NCI-H1930 (cell line): ENCODE results near the gene FBXO4.
"Not testable (repeated sequence)": the region's sequence is repeated elsewhere in the genome, so short reads cannot be mapped to it uniquely, and the experiment has no call there.

Experiments
- DNase-seq, 2 experiments: peaks; one replicate each; lab custom pipeline; 2025; lab: John Stamatoyannopoulos, UW

FBXO4 gene

DNA sequence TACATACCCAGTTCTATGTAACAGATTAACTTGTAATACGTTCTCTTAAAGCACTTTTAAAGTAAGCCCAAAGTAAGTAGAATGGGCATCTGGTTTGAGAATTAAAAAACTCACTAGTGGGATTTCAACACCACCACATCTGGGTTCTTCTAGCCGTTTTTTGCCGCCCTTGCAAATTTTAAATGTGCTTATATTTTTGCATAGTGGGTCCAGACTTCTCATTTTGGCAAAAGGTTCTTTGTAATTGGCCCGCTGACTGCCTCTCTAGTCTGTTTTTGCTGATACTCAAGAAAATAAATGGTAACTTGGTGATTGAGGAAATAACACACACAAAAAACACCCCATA, 582 bp upstream of the FBXO4 start:
- DNase-seq: no peak

DNA sequence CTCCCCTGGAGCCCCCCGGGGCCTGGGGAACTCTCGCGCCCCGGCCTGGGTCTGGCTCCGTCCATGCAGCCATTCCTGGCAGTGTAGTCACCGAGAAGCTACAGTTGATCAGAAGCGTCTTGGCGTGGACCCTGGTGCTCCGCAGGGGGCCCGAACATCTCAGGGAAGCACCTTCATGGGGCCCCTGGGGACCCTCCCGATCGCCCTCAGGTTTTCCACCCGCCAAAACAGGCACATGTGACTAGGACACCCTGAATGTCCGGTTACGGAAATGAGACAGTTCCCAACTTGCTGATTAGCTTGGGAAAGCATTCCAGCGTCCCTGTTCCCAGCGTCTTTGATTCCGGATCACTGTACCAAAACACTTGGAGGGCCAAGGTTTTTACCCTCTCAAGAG, 472 bp downstream of the FBXO4 start:
- DNase-seq: peak in 1 of 2 experiments; percentile 36

DNA sequence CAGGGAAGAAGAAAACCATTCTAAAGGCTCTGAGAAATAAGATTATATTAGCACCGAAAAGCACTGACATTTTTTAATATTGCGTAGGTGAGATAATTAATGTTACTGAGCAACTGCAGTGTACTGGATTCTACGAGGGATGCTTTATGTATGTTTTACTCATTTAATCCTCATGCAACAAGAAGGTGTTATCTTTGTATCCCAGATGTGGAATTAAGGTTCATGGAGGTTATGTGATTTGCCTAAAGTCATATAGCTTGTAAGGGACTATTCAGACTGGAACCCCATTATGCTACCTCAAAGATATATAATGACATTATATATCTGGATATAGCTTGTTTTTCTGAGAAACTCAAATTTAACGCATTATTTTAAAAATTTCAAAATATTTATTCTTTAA, 2.5 kb downstream of the FBXO4 start:
- no peak for DNase-seq

GRCh38 chr5:41929035-41929434, 4.0 kb downstream of the FBXO4 start:
- DNase-seq: no peak

DNA sequence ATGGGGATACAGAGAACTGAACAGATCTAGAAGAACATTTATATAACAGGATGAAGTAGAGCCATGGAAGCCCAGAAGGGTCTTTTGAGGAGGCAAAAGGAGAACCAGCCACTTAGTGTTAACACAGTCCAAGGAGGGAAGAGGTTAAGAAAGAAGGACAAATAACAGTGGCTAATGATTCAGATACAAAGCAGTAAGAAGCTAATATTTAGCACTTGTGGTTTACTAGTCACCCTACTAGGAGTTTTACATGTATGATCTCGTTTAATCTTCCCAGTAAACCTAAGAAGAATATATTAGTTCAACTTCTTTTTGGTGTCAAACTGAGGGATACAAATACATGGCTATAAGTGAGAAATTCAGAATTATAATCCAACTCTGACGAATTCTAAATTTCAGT, 7.7 kb downstream of the FBXO4 start:
- no peak for DNase-seq

- no peak for DNase-seq
These were observed 10.5 kb downstream of the FBXO4 start for GRCh38 chr5:41935544-41935943.

- DNase-seq: no peak
These were observed 15.6 kb downstream of the FBXO4 start for GRCh38 chr5:41940641-41941040.

GRCh38 chr5:41945332-41945955, 20.4 kb downstream of the FBXO4 start:
- DNase-seq: not testable (repeated sequence)

DNA sequence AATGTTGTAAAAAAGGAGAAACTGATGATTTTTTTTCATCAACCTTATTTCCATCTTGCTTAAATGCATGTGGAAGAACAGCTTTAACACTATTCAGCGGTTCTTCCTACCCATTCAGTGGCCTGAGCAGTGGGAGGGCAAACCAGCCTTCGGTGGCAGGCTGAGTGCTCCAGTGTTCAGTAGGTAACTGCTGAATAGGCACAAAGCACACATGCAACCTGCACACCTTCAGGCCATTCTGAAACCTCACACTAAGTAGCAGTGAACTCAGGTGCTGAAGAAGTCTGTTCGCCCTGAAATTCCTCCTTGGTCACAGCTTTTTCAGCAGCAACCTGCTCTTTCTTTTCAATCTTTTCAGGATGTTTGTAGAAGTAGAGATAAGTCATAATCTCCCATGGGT, 26.1 kb downstream of the FBXO4 start:
- no peak for DNase-seq

GRCh38 chr5:41954286-41954685, 29.2 kb downstream of the FBXO4 start:
- no peak for DNase-seq

DNA sequence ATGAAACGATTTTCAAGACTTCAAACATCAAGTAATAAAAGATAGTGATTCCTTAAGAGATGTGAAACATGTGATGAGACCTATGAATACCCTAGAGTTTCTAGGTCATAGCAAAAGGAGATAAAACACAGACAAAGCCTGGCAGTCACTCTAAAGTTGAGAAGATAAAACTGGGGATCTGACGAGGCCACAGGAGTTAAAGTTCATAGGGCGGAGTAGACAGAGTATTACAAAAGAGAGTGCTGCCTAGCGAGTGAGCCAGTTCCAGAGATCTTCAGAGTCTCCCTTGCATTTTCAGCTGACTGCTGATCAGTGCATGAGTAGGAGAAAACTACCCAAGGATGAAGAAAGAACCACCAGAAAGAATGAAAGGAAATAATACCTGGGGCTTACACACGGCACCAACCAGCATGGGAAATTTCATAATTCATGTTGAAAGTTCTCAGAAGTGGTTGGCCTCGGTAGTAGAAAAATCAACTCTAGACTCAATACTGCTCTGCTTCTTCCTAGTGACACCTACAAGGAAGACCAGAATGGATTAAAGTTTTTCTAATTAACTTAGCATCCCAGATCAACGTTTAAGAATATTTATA, 30.4 kb downstream of the FBXO4 start:
- DNase-seq: no peak

- DNase-seq: no peak
These were observed 31.9 kb downstream of the FBXO4 start for GRCh38 chr5:41956943-41957342.

- no peak for DNase-seq
These were observed 35.4 kb downstream of the FBXO4 start for GRCh38 chr5:41960481-41960880.

GRCh38 chr5:41961736-41962135, 36.7 kb downstream of the FBXO4 start:
- no peak for DNase-seq

DNA sequence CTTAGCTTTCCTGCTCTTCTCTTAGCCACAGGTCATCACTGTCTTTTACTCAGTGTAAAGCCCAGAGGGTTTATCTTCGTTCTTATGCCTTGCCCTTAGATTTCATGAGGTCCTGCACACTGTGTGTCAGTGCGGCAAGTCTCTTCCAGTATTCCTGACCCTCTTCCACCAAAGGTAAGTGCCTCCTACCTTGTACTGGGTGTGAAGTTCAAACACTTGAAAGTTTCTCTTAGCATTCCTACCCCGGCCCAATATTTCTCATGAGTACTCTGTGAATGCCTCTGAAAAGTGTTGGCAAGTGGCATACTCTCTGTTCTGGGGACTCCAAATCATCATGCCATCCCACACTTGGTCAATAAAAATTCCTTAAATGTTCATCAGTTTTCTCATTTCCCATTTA, 37.4 kb downstream of the FBXO4 start:
- DNase-seq: no peak

- DNase-seq: no peak
These were observed 41.5 kb downstream of the FBXO4 start for GRCh38 chr5:41966401-41967105.

DNA sequence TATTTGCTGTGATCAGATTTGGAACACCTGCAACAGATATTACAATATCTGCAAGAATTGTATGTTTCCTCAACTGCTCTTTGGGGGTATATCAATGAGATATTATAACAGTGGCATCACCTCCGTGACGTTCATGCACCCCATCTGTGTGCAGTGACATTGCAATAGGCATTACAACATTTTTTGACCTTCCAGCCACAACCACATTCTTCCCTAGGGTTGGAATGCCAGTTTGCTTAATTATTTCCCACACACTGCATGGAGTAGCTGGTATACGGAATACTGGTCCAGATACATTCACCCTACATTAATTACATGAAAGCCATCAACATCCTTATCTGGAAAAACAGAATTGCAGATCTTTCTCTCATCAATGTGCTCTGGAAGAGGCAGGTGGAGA, 42.3 kb downstream of the FBXO4 start:
- DNase-seq: no peak

GRCh38 chr5:41968153-41968723, 43.2 kb downstream of the FBXO4 start:
- DNase-seq: no peak

DNA sequence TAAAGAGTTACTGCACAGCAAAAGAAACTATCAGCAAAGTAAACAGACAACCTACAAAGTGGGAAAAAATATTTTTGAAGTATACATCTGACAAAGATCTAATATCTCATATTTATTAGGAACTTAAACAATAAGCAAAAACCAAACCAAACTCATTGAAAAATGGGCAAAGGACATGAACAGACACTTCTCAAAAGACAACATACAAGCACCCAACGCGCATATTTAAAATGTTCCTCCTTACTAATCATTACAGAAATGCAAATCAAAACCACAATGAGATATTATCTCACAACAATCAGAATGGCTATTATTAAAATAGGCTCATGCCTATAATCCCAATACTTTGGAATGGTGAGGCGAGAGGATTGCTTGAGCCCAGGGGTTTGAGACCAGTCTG, 48.0 kb downstream of the FBXO4 start:
- no peak for DNase-seq

DNA sequence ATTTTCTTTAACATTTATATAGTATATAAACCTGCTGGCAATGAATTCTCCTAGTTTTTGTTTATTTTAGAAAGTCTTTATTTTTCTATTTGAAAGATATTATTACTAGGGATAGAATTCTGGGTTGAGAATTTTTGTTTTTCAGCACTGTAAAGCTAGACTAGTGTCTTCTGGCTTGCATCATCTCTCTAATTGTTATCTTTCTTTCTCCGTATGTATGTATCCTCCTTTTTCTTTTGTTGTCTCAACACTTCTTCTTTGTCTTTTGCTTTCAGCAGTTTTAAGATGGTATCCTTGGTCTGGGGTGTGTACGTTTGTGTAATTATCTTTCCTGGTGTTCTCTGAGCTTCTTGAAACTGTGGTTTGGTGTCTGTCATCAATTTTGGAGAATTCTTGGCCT, 48.8 kb downstream of the FBXO4 start:
- DNase-seq: no peak

DNA sequence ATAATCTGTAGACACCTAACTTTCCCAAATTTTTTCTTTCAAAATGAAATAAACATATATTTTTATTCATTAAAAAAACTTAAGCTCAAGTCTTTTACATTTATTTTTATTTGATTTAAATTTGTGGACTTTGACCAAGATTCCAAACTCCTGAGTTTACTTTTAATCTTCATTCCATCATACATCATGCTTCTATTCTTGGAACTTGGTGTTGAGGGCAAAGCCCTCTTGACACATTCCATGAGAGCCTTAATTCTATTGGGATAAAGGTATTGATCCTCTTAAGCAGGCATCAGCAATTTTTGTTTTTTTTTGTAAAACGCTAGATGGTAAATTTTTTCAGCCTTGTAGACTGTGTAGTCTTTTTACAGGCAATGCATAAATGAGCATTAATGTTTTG, 53.6 kb downstream of the FBXO4 start:
- DNase-seq: no peak

- no peak for DNase-seq
These were observed 55.3 kb downstream of the FBXO4 start for GRCh38 chr5:41980396-41980795.

GRCh38 chr5:41980870-41981269, 55.8 kb downstream of the FBXO4 start:
- no peak for DNase-seq
